CD4-positive, alpha-beta T cell treated with Interleukin-1 beta for 1 hour (primary cell): ENCODE results near the gene PLCB4.

Experiments used
- DNase-seq, 2 donors: peaks; one replicate each; pipeline ENCODE4 v3.0.0-alpha.2; 2020 to 2022

PLCB4 gene

GRCh38 chr20:9062066-9062465, 6.8 kb upstream of the PLCB4 start:
- no peak for DNase-seq

DNA sequence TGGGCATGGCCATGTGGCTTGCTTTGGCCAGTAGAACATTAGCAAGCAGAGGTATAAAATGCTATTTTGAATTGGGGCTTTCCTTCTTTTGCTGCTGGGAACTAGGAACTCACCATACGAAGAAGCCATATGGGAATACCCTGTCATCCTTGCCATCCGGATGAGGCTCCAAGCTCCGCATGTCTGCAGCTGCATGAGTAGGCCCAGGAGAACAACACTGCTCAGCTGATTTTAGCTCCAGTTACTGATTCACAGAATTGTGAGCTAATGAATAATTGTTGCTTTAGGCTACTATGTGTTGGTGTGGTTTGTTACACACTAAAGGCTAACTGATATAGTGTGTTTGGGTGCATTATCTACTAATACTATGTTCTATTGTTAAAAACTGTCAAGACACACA, 2.7 kb upstream of the PLCB4 start:
- DNase-seq, result no peak

DNA sequence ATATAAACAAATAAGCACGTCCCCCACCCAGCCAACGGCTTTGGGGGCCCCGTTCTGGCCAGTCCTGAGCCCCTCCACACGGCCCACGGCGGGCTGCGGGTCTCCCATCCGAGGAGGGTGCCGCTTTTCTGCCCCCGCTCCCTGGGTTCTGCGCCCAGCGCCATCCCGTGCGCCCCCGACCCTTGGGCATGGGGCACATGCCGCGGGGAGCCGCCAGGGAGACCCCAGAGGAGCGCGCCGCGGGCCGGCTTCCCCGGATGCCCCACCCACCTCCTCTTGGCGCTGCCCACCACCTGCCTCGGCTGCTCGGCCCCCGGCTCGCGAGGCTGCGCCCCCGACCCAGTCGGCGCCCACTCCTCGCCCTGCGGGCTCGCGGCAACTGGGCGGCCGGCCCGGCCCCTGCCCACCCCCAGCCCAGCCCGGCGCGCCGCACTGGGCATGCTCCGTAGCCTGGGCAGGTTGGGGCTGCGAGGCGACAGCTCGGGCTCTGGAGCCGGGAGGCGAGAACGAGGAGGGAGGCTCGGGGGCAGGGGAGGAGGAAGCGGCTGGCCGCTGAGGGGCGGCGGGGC, 570 bp upstream of the PLCB4 start:
- no peak for DNase-seq

DNA sequence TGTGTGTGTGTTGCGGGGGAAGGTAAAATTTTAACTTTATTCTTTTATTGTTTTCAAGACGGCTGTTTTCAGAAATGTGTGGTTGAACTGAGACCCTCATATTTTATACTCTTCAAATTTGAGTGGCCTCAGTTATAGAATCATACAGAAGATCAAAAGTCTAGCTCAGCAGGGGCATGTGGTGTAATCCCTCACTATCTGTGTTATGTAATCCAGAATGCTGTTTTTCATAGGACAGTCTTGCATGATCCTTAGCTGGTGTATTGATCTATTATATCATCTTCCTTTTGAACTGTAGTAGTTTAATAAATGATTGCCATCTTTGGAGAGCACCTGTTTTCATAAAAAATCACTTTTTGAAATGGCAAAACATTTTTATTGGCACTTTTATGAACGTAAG, 1.4 kb downstream of the PLCB4 start:
- DNase-seq, result no peak

- DNase-seq, result no peak
Measured at GRCh38 chr20:9071976-9072726, 3.3 kb downstream of the PLCB4 start.

GRCh38 chr20:9072861-9073500, 4.1 kb downstream of the PLCB4 start:
- no peak for DNase-seq

GRCh38 chr20:9075264-9076095, 6.6 kb downstream of the PLCB4 start:
- DNase-seq, result no peak

DNA sequence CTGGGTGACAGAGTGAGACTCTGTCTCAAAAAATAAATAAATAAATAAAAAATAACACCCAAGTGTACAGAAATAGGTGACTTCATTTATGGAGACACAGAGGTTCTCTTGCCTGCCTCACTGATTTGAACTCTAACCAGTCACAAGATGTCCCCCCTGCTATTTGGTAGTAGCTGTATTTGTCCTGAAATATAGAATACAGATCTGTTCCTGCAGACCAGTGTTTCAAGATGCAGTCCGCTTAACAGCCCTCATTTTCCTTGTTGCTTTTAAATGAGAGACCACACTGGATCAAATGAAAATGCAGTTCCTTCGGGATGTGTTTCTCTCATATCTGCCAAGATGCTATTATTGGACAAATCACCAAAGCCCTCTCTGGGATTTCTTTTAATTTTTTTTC, 7.6 kb downstream of the PLCB4 start:
- no peak for DNase-seq

DNA sequence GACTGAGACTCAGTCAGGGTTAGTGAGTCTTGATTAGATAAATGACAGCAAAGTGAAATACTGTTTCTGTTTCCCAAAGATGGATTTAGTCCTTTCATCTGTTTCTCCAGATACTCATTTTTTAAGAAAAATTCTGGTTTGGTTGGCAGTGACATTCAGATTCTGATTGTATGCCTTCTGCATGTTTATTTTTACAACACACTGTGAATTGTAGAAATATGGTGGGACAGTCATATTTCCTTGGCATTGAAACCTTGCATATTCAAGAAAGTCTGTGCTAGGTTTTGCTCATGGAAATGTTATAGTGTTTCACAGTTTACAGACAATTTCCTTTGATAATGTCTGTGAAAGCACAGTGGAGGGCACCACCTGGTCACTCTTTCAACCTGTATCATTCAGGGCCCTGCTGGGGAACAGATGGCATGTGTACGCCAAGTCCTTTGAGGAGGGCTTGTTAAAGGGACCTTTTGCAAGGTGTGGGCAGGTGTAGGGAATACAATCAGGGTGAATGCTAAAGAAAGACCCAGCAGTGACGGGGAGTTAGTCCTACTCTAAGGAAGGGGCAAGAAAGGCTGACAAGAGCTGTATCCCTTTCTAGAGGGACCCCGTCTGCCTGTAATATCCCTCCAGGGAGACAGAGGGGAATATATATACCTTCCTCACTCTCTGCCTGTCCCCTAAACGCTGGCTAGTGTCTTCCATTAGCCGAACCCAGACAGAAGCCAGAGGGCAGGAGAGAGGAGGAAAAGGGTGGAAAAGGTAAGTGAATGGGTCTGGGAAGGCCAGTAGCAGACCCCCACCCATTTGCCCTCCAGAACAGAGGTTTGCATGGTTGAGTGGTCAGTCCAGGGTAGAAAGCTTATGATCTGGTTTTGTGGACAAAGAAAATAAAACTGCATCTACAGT, 10.2 kb downstream of the PLCB4 start:
- DNase-seq, result no peak

DNA sequence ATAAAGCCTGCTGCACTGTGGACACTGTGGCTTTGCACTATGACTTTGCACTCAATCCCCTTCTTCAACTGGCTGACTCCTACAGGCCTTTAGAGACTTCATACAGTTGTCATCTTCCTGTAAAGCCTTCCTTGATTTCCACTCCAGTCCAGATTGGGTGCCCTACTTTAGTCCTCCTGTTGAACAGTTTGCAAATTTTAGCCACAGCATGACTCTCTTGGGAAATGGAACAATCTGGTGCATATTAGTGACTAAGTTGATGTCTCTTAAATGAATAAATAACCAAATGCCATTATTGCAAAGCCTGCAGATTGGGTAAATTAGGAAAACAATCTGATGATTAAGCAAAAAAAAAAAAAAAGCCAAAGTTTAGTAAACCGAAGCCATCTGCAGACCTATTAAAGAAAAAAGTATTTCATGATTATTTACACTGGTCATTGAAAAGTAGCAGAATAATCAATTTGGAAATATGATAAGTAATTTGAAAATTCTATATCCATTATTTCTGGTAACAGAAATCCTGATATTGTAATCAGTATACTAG, 12.6 kb downstream of the PLCB4 start:
- DNase-seq, result no peak

GRCh38 chr20:9082741-9083140, 13.9 kb downstream of the PLCB4 start:
- no peak for DNase-seq

GRCh38 chr20:9087531-9088217, 18.8 kb downstream of the PLCB4 start:
- no peak for DNase-seq

GRCh38 chr20:9088556-9088955, 19.7 kb downstream of the PLCB4 start:
- DNase-seq, result no peak

- no peak for DNase-seq
Measured at GRCh38 chr20:9092113-9092512, 23.2 kb downstream of the PLCB4 start.

DNA sequence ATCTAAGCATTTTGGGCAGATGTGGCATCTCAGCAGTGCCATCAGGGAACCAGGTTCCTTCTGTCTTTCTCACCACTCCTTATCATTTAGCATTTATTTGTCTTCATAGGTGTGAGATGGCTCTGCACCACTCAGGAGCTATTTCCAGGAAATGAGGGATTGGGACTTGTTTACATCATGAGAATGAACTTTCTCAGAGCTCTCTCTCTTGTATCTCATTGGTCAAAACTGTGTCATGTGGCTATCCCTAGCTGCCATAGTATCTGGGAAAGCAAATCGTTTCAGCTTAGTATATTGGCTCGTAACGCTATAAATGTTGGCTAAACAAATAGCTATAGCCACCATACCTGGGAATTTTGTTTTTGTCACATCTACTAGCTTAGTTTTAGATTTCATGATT, 23.8 kb downstream of the PLCB4 start:
- no peak for DNase-seq

DNA sequence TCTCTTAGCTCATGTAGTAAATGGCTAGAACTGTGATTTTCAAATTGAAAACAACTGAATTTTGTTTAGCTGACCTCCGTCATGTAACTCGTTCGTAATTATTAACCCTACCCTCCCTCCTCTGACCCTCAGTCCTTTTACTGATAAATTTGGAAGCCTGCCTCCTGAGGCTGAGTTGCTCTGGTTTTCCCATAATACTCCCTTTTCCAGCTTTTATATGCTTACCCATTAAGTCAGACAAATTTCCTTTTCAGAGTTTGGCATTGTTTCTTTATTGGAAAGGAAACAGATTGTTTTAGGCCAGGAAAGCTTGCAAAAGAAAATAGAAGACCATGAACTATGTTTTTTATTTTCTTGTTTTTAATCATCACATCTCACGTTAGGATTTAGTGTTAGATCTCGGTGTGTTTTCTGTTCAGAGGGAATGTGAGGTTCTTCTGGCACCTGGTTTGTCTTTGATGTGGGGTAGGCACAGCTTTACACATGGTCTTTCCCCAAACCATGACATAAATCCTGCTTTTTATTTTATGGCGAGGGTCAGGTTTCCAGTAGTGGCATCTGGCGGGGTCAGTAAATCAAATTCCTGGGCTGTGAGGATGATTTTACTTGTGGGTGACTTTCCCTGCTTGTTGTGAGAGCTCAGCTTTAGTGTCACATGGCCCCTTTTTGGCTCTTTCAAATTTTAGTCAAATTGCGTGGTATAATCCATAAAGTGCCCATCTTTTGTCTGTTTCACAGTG, 24.5 kb downstream of the PLCB4 start:
- DNase-seq, result no peak

GRCh38 chr20:9099372-9099771, 30.5 kb downstream of the PLCB4 start:
- no peak for DNase-seq

DNA sequence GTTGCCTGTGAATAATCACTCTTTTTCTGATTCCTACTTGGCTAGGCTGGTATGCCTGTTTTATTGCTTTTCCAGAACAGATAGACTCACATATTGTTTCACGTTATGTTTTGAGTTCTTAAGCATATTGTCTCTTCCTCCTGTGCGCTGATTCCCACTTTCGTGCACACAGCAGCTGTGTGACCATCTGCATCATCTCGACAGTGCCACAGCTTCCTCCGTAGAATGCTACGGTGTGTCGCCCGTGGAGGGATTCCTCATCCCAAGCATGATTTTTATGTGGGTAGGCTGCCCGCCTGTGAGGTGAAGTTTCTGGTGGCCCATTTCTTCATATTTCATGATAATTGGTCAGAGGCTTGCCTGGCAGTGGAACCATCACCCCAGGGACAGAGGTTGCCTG, 31.8 kb downstream of the PLCB4 start:
- DNase-seq, result no peak

DNA sequence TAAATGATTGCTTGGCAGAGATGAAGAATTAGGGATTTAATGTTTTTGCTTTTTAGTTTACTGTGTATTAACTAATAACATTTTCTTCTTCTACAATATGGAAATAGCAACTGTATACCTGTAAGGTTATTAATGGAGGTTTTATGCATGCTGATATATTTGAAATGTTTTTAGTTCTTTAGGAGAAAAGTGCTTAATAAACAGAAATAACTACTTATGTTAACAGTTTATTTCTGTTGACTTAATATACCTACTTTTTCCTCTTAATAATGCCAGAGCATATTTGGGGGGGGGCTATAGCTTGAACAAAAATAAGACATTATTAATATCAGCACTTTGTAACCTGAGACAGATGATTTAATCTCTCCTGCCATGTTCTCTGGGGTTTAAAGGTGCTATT, 33.6 kb downstream of the PLCB4 start:
- no peak for DNase-seq

DNA sequence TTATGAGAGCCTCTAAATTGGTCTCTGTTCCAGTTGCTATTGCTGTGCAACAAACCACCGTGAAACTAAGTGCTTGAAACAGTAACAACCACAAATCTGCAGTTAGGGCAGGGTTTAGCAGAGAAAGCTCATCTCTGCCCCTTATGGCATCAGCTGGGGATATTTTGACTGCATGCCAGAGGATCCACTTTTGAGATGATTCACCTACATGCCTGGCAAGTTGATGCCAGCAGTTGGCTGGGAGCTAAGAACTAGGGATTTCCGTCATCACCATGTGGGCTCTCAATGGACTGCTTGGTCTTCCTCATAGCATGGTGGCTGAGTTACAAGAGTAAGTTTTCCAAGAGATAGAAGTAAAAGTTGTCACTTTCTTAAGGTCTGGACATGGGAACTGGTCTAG, 35.1 kb downstream of the PLCB4 start:
- DNase-seq, result no peak

DNA sequence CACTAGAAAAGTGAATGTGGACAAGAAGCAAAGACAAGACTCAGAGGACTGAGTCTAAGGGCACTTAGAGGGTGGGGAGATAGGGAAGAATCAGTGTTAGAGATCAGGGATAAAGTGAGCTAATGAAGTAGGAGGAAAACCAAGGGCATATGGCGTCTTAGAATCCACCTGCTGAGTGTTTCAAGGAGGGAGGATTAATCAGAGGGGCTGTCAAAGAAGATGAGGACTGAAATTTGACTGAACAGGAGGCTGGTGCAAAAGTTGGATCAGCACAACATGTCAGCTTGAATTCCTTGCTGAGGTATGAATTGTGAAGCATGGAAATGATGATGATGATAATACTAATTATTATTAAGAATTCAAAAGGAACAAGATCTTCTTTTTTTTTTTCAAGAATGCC, 39.4 kb downstream of the PLCB4 start:
- DNase-seq, result no peak
